Renal pelvis (tissue), 4 donors: ENCODE data around the gene OTOP3. TPM values are rescaled to one million over a fixed set of nuclear protein-coding genes. Genes with fewer than 3 reads are reported as not detected.
A peak's percentile ranks its signal among the peaks of the same experiment; 100 is the strongest.
"Not testable (repeated sequence)": the region's sequence is repeated elsewhere in the genome, so short reads cannot be mapped to it uniquely, and the experiment has no call there.

Experiments used
- DNase-seq: peaks from one replicate; pipeline ENCODE4 v3.0.0-alpha.2; 2013
- polyA plus RNA-seq, 3 donors: library from polyadenylated mRNA; unstranded; fragments of 120-200 nt; gene quantifications; one replicate each; pipeline ENCODE4 v1.2.1, GENCODE V29; 2013; ENCODE audit not compliant: insufficient read length in 3 of 3

Gene OTOP3
- polyA plus RNA-seq, 3 donors, result not detected

DNA sequence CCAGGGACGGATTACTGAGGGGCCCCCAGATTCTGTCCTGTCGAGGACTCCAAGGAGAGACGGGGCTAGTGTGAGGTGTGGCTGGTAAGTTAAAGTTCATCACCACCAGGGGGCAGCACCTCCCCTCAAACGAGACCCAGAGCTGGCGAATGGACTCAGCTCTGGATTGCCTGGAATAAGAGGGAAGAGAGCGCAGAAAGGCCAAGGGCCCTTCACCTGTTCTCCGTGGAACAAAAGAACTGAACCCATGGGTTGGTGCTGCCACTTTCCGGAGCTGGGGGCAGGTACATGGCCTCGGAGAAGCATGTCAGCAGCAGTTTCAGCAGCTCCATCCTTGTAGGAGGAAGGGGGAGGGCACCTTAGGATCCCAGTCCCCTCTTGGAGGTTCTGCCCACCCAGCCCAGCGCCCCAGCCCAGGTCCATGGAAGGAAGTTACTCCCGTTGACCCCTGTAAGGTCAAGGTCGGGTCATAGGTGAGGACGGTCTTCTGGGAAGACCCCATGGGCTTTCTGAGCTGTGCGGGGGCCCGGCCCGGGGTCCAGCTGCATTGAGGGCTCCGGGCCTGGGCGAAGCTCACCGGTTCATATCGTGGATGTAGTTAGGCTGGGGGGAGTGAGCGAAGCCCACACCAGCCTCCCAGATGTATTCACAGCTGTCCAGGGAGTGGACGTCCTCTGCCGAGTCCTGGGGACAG, 26.1 kb downstream of the OTOP3 start:
- DNase-seq, result peak; percentile 88

DNA sequence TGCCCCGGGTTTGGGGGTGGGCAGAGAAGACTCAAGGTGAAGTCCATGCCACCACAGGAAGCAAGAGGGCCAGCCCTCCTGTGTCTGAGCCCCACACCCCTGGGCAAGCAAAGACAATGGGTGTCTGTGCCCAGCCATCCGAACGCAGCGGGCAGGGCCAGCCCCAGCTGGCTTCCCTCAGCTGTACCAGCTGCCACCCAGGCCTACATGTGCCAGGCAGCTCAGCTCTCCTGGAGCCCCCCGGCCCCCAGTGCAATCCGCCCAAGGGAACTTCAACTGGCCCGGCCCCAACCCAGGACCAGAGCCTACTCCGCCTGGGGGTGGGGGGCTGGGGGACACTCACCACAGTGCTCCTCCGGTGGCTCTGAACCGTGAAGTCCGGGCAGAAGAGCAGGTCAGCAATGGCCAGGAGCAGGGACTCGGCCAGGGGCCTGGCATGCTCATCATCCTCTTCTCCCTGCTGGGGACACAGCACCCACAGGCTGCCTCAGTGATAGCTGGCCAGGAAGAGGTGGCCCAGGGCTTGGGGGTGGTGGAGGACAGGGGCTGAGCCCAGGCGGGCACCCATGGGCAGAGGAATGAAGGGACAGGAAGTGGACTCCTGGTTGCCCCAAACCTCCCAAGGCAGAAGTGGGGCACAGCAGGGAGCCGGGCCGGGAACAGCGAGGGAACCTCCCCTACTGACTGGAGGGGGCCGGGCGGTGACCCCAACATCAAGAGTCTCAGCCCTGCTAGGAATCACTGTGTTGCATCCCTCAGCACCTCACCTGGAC, 27.1 kb downstream of the OTOP3 start:
- DNase-seq, result no peak

DNA sequence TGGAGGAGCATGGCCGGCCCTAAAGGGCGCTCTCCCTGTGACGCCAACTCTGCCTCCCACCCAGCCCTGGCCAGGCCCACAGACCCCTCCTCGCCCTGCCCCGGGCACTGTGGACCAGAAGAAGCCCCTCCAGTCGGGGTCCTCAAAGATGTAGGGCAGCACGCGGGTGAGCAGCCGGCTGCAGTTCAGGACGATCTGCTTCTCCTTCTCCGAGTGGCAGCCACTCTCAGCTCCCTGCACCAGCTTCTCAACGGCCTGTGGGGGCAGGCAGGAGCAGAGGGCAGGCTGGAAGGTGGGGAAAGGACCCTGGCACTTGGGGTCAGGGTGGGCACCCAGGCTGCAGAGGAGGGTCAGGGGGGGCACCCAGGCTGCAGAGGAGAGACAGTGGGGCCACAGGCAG, 28.0 kb downstream of the OTOP3 start:
- no peak for DNase-seq

DNA sequence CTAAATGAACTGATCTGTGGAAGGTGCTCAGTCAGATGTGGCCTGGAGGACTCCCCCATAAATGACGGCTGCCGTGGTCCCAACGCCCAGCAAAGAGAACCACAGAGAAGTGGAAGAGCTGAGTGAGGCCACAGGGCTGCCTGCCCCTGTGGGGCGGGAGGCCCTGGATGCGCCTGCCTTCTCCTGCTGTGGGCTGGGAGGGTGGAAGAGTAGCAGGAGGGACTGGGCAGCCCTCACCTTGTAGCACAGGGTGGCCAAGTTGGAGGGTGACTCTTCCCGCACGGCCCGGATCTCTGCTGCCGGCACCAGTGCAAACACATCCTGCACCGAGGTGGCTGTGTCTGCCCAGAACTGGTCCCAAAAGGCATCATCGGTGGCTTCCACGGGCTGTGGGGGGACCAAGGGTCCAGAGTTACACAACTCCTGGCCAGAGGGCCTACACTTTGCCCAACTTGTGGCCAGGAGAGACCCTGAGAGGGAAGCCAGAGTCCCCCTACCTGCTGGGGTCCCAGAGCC, 28.6 kb downstream of the OTOP3 start:
- no peak for DNase-seq

DNA sequence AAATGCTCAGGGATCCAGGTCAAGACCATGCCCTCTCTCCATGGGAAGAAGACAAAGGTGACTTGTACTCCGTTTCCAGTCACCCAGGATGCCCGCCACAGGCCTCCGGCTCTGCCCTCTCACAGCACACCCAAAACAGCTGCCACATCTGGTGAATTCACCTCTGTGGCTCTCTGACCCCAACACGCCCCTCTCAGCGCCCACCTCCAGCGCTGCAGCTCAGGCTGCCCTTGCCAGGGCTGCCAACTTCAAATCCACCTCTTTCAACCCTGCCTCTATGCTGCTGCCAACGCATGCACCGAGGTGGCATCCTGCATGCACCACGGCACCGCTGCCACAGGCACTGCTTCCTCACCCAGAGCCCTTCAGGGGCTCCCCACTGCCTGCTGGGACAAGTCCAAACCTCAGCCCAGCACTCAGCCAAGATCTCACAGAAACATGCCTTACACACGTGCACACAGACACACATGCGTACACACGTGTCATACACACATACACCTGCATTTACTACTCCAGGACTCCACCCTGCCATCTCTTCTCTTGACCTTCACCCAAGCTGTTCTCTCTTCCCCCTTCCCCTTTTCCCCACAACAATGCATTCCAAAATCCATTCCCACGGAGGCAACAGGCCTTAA, 29.4 kb downstream of the OTOP3 start:
- no peak for DNase-seq

DNA sequence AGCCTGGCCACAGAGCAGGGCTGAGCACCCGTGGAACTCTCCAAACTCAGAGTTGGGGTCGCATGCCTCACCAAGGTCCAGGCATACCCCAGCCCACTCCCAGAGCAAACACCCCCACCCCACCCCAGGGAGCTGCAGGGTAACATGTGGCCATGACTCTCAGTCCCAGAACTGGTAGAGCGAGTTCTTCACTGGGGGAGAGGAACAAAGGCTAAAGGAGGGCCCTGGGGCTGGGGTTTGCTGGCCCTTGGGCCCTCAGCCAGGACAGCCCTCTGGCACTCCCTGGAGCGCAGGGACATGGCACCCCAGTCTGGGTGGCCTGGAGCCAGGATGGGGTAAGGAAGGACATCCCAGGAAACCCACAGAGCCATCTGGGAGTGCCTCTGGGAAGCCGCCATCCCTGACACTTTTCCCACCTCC, 32.7 kb downstream of the OTOP3 start:
- no peak for DNase-seq

DNA sequence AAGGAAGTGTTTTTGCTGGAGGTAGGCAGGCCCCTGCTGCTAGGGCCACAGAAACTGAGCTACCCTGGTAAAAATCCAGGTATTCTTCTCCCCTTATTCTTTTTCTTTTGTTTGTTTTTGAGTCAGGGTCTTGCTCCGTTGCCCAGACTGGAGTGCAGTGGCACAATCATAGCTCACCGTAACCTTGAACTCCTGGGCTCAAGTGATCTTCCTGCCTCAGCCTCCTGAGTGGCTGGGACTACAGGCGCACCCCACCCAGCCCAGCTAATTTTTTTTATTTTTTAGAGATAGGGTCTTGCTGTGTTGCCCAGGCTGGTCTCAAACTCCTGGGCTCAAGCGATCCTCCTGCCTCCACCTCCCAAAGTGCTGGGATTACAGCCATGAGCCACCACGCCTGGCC, 33.8 kb downstream of the OTOP3 start:
- not testable (repeated sequence) for DNase-seq

DNA sequence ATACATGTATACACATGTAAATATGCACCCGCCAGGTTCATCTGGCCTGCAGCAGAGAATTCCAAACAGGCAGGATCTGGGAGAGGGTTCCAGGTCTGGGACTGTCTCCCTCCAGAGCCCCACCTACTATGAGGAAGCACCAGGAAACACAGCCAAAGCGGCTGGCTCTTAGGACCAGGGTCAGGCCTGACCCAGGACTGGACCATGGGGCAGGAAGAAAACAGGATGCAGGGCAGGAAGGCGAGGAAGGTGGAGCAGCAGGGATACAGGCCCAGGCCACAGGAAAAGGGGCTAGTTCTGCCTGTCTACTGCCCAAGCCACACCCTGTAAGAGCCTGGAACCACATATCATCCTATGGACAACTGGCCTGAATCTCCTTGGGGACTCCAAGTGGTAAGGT, 34.7 kb downstream of the OTOP3 start:
- no peak for DNase-seq

DNA sequence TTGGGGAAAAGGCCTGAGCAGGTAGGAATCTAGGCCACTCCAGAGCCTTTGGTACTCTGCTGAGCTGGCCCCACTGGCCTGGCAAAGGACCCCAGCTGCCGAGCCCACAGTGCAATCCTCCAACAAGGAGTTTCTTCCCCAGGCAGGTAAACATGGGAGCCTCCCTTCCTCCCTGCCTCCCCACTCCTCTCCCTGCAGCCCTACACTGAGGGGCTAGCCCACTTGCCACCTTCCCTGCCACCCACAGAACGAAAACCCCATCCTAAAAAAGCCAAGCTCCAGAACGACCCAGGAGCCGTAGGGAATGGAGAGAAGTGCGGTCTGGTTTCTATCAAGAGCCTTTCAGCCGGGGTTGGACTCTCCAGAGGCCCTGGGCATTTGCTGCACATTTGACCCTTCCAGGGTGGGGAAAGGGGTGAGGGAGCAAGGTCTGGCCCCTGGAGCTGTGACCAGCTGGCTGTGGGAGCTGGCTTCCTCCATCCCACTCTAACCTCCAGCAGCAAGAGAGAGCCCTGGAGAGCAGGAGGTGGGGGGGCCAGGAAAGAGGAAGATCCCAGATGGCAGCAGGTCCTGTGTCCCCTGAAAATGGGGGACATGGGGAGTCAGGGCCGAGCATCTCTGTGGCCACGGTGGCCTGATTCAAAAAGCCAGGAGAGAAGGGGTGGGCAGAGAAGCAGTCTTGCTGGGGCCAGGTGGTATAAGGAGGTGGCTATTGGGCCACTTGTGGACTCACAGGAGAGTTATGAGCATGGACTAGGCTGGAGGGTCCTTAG, 35.6 kb downstream of the OTOP3 start:
- DNase-seq, result no peak

DNA sequence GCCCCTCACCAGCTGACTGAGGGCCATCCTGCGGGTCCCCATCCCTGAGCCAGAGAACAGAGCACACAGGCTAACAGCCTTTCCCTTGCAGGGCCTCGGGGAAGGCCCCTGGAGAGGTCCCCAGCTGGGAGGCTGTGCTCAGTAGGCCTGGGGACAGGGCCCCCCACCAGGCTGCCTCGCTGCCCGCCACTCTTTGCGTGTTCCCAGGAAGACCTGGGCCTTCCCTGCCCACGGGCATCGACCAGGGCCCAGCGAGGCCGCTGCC, 36.1 kb downstream of the OTOP3 start:
- DNase-seq, result no peak

DNA sequence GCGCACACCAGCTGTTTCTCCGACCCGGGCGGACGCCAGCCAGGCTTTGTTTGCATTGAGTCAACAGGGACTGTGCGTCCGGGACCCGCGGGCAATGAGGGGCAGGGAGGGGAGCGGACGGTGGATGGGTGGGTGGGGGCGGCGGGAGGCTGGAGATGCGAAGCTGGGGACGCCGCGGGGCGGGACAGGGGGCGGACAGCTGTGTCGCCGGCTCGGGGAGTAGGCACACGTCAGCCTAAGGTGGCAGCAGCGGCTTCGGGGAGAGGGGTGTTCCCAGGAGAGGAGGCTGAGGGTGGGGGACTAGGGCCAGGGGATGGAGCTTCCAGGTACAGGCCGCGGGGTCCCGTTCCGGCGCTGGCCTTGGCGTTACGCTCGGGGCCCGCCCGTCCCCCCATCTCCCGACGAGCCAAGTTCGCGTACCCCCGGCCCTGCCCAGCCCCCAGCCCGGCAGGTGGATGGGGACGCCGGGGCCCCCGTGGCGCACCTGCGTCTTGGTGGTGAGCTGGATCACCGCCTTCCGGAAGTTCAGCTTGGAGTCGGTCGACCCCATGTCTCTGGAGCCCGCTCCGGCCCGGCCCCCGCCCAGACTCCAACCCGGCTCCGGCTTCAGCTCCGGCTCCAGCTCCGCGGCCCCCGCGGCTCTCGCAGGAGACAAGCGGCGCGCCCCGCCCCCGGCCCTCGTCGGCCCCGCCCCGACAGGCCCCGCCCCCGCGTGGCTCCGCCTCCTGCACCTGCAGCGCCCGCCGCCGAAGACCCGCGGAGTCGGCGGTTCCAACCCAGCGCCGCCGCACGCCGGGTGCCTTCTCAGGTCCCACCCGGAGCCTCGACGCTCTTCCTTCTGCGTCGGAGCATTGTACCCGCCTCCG, 36.6 kb downstream of the OTOP3 start, which contains the start of gene HID1:
TSS of gene HID1 (minus strand) at position 653 of the 866 bp plus-strand sequence. CDS start at position 550, 103 bp downstream.
- DNase-seq, result no peak

DNA sequence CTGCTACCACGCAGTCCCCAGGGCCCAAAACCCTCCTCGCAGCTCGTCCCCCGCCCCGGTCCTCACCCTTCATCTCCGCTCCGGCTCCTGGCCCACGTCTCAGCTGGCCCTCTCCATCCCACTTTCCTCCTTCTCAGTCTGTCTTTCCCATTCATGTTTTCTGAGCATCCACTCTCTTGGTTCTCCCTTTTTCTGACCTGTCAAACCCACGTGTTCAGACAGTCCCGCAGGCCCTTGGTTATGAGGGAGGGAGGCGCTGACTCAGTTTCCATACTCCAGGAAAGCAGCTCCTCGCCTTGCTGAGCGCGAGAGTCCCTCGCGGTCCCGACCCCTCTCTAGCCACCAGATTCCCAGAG, 37.3 kb downstream of the OTOP3 start:
- DNase-seq, result no peak

DNA sequence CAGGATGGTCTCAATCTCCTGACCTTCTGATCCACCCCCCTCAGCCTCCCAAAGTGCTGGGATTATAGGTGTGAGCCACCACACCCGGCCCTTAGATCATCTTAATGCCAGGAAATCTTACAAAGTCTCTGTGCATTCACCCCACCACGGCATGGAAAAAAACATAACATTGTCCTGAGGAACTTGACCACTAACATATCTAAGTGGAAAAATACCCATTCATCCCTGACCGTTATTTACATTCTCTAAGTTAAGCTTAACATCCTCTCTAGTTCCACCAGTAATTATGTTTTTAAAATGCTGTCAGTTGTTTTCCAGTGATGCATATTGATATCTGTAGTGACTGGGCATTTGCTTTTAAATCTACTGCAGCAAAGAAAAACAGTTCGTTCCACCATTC, 40.2 kb downstream of the OTOP3 start:
- no peak for DNase-seq

DNA sequence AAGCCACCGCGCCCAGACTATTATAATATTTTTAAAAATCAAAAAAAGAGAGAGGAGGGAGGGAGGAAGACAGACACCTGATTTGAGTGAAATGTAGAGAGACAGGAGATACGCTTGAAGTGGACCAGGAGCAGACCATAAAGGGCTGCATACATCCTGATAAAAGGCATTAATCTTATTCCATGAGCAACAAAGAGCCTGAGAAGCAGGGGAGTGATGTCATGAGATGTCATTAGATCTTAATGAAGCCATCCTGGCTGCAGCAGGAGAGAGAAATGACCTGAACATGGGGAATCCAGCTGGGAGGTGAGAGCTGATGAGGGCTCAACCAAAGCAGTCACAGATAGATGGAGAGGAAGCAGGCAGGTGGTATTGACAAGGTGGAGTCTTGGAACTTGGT, 42.1 kb downstream of the OTOP3 start:
- DNase-seq, result no peak

DNA sequence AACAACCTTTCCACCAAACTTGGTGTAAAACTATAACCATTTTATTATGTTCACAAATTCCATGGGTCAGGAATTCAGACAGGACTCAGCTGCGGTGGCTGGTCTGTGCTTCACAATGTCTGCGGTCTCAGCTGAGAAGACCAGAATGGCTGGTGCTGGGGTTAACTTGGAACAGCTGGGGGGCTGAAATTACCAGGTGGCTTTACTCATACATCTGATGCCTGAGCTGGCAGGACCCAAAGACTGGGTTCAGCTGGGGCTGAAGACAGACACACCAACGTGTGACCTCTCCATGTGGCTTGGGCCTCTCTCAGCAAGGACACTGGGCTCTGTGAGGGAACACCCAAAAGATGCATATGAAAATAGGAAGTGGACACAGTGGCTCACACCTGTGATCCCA, 42.5 kb downstream of the OTOP3 start:
- no peak for DNase-seq

DNA sequence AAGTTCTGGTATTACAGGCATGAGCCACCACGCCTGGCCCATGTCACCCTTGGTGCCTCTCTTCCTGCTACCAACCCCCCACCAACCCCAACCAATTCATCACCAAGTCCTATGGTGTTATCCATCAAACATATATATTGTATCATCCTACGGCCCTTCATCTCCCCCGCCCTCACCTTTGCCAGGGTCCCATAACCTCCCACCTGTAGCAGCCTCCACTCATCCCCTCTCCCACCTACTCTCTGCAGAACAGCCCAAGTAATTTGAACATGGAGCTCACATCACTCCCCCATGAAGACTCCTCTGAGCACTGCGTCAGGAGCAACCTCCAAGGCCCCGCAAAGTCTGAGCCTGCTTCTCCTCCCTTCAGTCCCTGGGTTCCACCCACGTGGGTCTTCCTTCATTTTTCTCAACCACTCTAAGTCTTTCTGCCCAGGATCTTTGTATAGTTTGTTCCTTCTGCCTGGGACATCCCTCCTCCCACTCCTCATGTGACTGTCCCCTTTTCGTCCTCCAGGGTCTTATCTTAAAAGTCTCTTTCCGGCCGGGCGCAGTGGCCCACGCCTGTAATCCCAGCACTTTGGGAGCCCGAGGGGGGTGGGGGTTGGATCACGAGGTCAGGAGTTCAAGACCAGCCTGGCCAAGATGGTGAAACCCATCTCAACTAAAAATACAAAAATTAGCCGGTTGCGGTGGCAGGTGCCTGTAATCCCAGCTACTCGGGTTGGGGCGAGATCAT, 43.9 kb downstream of the OTOP3 start:
- DNase-seq, result no peak

DNA sequence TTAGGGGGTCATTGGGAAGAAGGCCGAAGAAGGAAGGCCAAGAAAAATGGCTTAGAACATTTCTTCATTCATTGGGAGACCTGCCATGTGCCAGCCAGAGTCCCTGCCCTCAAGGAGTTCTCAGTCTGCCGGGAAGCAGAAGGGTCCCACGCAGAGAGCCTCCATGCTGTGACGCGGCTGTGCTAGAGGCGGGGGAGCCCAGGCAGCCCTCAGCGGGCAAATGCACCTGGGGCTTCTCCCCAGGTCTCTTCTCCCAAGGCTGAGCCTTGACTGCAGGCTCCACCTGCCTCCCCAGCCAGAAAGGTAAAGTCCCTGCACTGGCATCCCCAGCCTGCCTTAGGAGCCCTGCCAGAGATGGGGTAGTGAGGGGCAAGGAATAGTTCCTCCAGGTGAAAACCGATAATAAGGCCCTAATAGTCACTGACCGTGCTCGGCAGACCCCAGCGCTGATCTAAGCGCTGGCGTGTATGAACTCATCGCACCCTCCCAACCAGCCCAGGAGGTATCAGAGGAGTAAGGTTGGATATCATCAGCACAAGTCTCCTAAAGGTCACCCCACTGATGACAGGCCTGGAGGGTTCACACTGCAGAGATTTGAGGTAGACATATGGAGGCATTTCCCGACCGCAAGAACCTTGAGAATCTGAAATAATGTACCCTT, 45.8 kb downstream of the OTOP3 start:
- DNase-seq, result no peak

DNA sequence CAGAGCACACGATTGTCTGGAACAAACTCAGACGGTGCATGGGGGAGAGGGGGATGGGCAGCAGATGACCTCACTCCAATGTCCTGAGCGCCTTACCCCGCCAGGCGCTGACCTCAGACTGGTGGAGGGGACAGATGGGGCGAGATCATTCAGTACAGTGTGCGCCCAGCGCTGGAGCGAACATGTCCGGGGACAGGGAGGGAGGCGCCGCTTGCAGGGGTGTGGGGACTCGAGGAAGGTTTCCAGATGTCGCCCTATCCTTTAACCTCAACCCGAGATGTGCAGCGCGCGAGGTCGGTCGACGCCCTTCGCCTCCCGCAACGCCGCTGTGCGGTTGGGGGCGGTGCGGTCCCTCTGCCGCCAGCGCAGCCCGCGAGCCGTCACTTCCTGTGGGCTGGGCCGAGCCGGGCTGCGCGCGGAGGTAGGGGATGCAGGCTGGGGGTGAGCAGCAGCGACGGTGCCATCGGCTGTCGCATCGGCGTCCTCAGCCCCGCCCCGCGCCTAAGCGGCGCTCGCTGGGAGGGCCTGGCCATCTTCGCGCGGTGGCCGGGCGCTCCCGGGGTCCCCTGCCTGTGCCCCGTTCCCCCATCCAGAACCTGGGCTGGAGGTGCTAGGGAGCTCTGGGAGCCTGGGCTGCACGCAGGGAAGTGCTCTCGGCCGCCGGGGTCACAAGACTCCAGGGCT, 46.4 kb downstream of the OTOP3 start:
- DNase-seq, result peak; percentile 72

DNA sequence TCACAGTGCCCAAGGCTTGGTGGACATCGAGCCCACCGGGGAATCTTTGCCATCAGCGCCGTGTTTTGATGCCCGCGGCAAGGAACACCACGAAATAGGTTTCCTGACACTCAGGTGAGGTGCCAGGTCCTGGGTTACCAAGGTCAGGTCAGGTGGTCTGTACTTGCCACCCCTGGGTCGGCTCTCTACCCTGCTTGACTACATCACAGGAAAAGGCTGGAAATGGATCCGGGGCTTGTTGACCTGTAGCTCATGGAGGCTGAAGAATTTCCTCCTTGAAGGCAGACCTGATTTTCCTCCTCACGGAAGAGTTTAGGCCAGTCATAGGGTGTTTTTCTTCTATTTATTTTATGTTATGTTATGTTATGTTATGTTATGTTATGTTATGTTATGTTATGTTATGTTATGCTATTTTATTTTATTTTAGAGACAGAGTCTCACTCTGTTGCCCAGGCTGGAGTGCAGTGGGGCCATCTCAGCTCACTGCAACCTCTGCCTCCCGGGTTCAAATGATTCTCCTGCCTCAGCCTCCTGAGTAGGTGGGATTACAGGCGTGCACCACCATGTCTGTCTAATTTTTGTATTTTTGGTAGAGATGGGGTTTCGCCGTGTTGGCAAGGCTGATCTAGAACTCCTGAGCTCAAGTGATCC, 47.1 kb downstream of the OTOP3 start:
- DNase-seq, result not testable (repeated sequence)
